AG09319 (cell line): Measurements from ENCODE around the gene OR6V1.

Experiments used
- DNase-seq: peaks from one replicate; pipeline ENCODE4 v3.0.0-alpha.2; 2010; ENCODE audit warnings: low read depth; ENCODE audit errors: extremely low read depth
- TF ChIP-seq, protein P1 (sequence below): IDR thresholded peaks from 2 replicates; pipeline ENCODE4 v1.5.1; 2011; ENCODE audit warnings: low read depth, mild to moderate bottlenecking, inconsistent platforms, low read length, moderate library complexity

OR6V1 gene

GRCh38 chr7:143042159-143042789 is 9.9 kb upstream of the OR6V1 start:
- DNase-seq, result no peak
- TF ChIP-seq, protein P1, sequence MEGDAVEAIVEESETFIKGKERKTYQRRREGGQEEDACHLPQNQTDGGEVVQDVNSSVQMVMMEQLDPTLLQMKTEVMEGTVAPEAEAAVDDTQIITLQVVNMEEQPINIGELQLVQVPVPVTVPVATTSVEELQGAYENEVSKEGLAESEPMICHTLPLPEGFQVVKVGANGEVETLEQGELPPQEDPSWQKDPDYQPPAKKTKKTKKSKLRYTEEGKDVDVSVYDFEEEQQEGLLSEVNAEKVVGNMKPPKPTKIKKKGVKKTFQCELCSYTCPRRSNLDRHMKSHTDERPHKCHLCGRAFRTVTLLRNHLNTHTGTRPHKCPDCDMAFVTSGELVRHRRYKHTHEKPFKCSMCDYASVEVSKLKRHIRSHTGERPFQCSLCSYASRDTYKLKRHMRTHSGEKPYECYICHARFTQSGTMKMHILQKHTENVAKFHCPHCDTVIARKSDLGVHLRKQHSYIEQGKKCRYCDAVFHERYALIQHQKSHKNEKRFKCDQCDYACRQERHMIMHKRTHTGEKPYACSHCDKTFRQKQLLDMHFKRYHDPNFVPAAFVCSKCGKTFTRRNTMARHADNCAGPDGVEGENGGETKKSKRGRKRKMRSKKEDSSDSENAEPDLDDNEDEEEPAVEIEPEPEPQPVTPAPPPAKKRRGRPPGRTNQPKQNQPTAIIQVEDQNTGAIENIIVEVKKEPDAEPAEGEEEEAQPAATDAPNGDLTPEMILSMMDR, result no peak

- TF ChIP-seq, protein P1, result no peak
- DNase-seq, result no peak
These were observed 9.3 kb upstream of the OR6V1 start for GRCh38 chr7:143042790-143043271.

GRCh38 chr7:143043391-143043790 is 8.8 kb upstream of the OR6V1 start:
- TF ChIP-seq, protein P1, result no peak
- DNase-seq, result no peak

DNA sequence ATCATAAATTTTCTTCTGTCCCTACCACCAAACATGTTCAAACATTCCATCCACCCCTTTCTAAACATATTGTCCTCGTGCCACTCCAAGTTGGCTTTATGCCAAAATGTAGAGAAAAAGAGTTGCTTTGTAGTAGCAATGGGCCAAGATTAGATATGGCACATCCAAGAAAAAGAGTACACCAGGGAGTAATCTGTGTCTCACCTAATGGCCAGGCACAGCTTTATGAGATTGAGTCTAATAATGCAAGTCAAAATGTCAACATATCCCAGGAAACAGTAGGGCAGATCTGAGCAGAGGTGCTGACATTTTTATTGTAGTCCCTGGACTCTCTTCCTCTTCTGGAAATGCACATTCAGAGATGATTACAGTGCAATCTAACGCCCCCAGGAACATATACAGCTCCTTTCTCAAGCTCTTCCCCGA is 5.7 kb upstream of the OR6V1 start:
- no peak for DNase-seq

GRCh38 chr7:143047326-143047725 is 4.8 kb upstream of the OR6V1 start:
- no peak for DNase-seq
- TF ChIP-seq, protein P1, result no peak

More for the DNA sequence above, 5.7 kb upstream of the OR6V1 start:
- TF ChIP-seq, protein P1, result no peak

- TF ChIP-seq, protein P1, result no peak
These were observed 3.3 kb upstream of the OR6V1 start for GRCh38 chr7:143048827-143049226.

GRCh38 chr7:143049362-143049761 is 2.8 kb upstream of the OR6V1 start:
- no peak for DNase-seq
- TF ChIP-seq, protein P1, result no peak

More at GRCh38 chr7:143048827-143049226, 3.3 kb upstream of the OR6V1 start:
- DNase-seq, result no peak
